ENCODE results near the gene NPAS2.

GRCh38 chr2:100971221-100971620, 151.3 kb downstream of the NPAS2 start:
- TF ChIP-seq CTCF (optimal IDR thresholded peaks at IDR 0.05 in 1 of 3, IDR thresholded peaks at IDR 0.05 in 1 of 3, conservative IDR thresholded peaks at IDR 0.05 in 1 of 3; ENCODE audit: extremely low read depth in 1 of 3, insufficient read depth in 2 of 3, low read length in 3 of 3) = no peak
- no peak for TF ChIP-seq EZH2 (IDR thresholded peaks at IDR 0.05; ENCODE audit: low read length)

All from keratinocyte (primary cell).